ENCODE data around the gene TENM3.

Gene TENM3

DNA sequence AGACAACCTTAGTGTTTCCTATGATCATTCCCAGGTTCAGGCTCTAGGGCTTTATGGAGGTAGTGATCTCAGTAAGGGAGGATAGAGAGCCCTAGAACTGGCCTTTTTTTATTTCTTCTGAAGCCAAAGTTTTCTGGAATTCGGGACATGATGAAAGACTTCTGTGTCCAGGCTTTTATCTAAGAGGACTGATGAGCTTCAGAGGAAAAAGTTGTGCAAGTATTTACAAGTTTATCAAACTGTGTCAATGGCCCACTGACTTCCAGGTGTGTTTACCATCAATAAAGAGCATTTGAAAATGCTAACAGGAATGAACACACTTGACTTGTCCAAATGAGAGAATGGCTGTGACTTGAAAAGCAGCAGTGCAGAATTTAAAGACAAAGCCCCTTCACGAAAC is 419.3 kb downstream of the TENM3 start:
- CTCF ChIA-PET, result no interaction called here
- Histone ChIP-seq H3K36me3 (ENCODE audit: control insufficient read depth in 2 of 2, insufficient read depth in 1 of 2, low read length in 2 of 2) (peaks cover 0 to 7% of the 10 kb centered on the region in 2 experiments; a peak in 1 of 3 replicates), H3K9me3 (ENCODE audit: control insufficient read depth, insufficient read depth, low read depth, low read length) (no peaks in the 10 kb centered on the region), H3K4me1 (ENCODE audit: control insufficient read depth, insufficient read depth, low read length) (no peaks in the 10 kb centered on the region), H3K4me3 (ENCODE audit: low read depth, low read length) (no peak overlapping the region), H3K27ac (ENCODE audit: extremely low read depth, low read depth, low read length) (no peak overlapping the region)
- POLR2A ChIA-PET, result no interaction called here
- TF ChIP-seq ZNF433 (tag by site-specific recombination; IDR thresholded peaks at IDR 0.05; ENCODE audit: low read depth) (no peak), ZIC2 (tag by site-specific recombination; IDR thresholded peaks at IDR 0.05) (no peak), ZNF132 (tag by site-specific recombination; IDR thresholded peaks at IDR 0.05; ENCODE audit: borderline replicate concordance) (no peak), ZNF155 (tag by site-specific recombination; IDR thresholded peaks at IDR 0.05) (no peak), ZNF175 (tag by site-specific recombination; IDR thresholded peaks at IDR 0.05) (no peak), ZNF561 (tag by site-specific recombination; IDR thresholded peaks at IDR 0.05; ENCODE audit: borderline replicate concordance) (no peak), ZNF404 (tag by site-specific recombination; IDR thresholded peaks at IDR 0.05) (no peak), HOXA7 (CRISPR knock-in tag; IDR thresholded peaks at IDR 0.05; ENCODE audit: borderline replicate concordance) (no peak), ZNF629 (tag by site-specific recombination; IDR thresholded peaks at IDR 0.05) (no peak), ZNF202 (tag by site-specific recombination; IDR thresholded peaks at IDR 0.05; ENCODE audit: borderline replicate concordance) (no peak), ZBTB10 (tag by site-specific recombination; IDR thresholded peaks at IDR 0.05) (no peak), YY1 (tag by site-specific recombination; IDR thresholded peaks at IDR 0.05) (no peak), ZNF350 (tag by site-specific recombination; IDR thresholded peaks at IDR 0.05) (no peak)

DNA sequence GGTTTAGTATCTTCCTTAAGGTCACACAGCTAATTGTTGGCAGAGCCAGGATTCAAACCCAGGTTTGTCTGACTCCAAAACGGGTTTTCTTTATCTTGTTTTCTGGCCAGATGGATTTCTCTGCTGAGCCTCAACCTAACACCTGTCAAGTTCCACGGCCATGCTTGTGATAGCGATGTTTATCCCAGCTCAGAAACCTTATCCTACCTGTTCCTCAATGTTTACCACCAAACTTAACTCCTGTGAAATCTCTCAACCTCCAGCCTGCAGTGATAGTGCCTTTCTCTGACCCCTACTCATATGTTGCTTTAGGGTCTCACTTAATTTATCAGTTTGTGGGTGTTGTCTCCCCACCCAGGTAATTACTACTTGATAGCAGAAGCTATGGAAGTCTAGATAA is 428.0 kb downstream of the TENM3 start:
- Histone ChIP-seq H3K4me1 (ENCODE audit: control insufficient read depth, insufficient read depth, low read length) (no peaks in the 10 kb centered on the region), H3K4me3 (ENCODE audit: low read depth, low read length) (no peak overlapping the region), H3K36me3 (ENCODE audit: control insufficient read depth in 2 of 2, insufficient read depth in 1 of 2, low read length in 2 of 2) (peaks cover 0 to 4% of the 10 kb centered on the region in 2 experiments; a peak in 2 of 3 replicates), H3K9me3 (ENCODE audit: control insufficient read depth, insufficient read depth, low read depth, low read length) (no peaks in the 10 kb centered on the region), H3K27ac (ENCODE audit: extremely low read depth, low read depth, low read length) (no peak overlapping the region)
- ChIA-PET CTCF (no interaction called here), POLR2A (no interaction called here)
- no peak for TF ChIP-seq ZNF558 (tag by site-specific recombination; IDR thresholded peaks at IDR 0.05)
- no peak for TF ChIP-seq GLI4 (tag by site-specific recombination; IDR thresholded peaks at IDR 0.05)
- TF ChIP-seq ZNF426 (tag by site-specific recombination; IDR thresholded peaks at IDR 0.05), result no peak
- no peak for TF ChIP-seq ZNF140 (tag by site-specific recombination; IDR thresholded peaks at IDR 0.05)
- TF ChIP-seq KLF9 (tag by site-specific recombination; IDR thresholded peaks at IDR 0.05; ENCODE audit: low read depth), result no peak
- TF ChIP-seq ZNF155 (tag by site-specific recombination; IDR thresholded peaks at IDR 0.05), result no peak
- no peak for TF ChIP-seq HOXA7 (CRISPR knock-in tag; IDR thresholded peaks at IDR 0.05; ENCODE audit: borderline replicate concordance)
- TF ChIP-seq OSR2 (tag by site-specific recombination; IDR thresholded peaks at IDR 0.05), result no peak
- TF ChIP-seq TSHZ1 (tag by site-specific recombination; IDR thresholded peaks at IDR 0.05; ENCODE audit: borderline replicate concordance), result no peak
- TF ChIP-seq, protein P1, sequence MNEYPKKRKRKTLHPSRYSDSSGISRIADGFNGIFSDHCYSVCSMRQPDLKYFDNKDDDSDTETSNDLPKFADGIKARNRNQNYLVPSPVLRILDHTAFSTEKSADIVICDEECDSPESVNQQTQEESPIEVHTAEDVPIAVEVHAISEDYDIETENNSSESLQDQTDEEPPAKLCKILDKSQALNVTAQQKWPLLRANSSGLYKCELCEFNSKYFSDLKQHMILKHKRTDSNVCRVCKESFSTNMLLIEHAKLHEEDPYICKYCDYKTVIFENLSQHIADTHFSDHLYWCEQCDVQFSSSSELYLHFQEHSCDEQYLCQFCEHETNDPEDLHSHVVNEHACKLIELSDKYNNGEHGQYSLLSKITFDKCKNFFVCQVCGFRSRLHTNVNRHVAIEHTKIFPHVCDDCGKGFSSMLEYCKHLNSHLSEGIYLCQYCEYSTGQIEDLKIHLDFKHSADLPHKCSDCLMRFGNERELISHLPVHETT (tag by site-specific recombination; IDR thresholded peaks at IDR 0.05), result no peak
- no peak for TF ChIP-seq TCF7L2 (IDR thresholded peaks at IDR 0.05; ENCODE audit: borderline replicate concordance, low read depth, low read length)
- TF ChIP-seq, protein P2, sequence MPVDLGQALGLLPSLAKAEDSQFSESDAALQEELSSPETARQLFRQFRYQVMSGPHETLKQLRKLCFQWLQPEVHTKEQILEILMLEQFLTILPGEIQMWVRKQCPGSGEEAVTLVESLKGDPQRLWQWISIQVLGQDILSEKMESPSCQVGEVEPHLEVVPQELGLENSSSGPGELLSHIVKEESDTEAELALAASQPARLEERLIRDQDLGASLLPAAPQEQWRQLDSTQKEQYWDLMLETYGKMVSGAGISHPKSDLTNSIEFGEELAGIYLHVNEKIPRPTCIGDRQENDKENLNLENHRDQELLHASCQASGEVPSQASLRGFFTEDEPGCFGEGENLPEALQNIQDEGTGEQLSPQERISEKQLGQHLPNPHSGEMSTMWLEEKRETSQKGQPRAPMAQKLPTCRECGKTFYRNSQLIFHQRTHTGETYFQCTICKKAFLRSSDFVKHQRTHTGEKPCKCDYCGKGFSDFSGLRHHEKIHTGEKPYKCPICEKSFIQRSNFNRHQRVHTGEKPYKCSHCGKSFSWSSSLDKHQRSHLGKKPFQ (tag by site-specific recombination; IDR thresholded peaks at IDR 0.05), result no peak
- TF ChIP-seq, protein P3, sequence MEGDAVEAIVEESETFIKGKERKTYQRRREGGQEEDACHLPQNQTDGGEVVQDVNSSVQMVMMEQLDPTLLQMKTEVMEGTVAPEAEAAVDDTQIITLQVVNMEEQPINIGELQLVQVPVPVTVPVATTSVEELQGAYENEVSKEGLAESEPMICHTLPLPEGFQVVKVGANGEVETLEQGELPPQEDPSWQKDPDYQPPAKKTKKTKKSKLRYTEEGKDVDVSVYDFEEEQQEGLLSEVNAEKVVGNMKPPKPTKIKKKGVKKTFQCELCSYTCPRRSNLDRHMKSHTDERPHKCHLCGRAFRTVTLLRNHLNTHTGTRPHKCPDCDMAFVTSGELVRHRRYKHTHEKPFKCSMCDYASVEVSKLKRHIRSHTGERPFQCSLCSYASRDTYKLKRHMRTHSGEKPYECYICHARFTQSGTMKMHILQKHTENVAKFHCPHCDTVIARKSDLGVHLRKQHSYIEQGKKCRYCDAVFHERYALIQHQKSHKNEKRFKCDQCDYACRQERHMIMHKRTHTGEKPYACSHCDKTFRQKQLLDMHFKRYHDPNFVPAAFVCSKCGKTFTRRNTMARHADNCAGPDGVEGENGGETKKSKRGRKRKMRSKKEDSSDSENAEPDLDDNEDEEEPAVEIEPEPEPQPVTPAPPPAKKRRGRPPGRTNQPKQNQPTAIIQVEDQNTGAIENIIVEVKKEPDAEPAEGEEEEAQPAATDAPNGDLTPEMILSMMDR (tag by site-specific recombination; IDR thresholded peaks at IDR 0.05), result no peak
- no peak for TF ChIP-seq ZFP37 (tag by site-specific recombination; IDR thresholded peaks at IDR 0.05)
- TF ChIP-seq GFI1B (tag by site-specific recombination; IDR thresholded peaks at IDR 0.05), result no peak
